GM21515 (cell line): ENCODE results near the gene STK36.
"Not testable (repeated sequence)": the region's sequence is repeated elsewhere in the genome, so short reads cannot be mapped to it uniquely, and the experiment has no call there.

ENCODE experiments used
- ATAC-seq: cut with Tn5 transposase; IDR thresholded peaks from one replicate; pipeline ENCODE4 v1.9.1; 2021; ENCODE audit not compliant: unreplicated experiment

The STK36 gene

DNA sequence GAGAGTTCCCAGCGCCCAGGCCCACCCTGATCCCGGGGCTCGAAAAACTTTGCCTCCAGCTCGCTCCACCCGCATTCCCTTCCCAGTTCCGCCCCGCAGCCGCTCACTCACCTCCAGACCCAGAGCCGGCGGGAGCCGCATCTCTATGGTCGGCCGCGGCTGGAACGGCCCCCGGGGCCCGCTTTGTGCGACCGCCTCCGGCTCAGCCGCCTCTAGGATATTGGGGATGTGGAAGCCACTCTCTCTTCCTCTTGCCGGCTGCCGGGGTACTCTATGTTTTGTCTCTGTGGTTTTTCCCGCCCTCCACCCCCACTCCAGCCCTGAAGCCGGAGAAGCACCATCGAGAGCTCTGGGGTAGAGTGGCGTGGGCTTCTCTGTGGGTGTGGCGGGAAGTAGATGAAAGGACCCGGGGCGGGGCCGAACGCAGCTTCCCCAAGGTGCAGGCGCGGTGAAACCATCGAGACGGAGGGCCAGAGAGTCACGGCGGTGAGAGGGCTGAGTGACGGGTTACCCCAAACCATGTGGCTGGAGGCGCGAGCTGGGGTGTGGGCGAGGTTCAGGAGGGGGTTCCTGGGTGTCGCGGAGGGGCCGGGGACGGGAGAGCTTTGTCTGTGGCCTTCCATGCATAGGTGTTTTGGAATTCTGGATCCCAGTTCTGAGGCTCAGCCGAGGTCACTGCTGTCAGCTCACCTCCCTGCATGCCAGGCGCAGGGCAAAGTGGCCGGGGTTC lies 12.5 kb upstream of the STK36 start, which contains the start of the genes BCS1L and ZNF142:
TSS of gene BCS1L (plus strand) at position 426 of the 730 bp plus-strand sequence. CDS start 1,305 bp downstream, outside the sequence.
TSS of gene ZNF142 (minus strand) at position 366 of the 730 bp plus-strand sequence. CDS start 3,194 bp downstream, outside the sequence.
- peak; percentile 91 for ATAC-seq

DNA sequence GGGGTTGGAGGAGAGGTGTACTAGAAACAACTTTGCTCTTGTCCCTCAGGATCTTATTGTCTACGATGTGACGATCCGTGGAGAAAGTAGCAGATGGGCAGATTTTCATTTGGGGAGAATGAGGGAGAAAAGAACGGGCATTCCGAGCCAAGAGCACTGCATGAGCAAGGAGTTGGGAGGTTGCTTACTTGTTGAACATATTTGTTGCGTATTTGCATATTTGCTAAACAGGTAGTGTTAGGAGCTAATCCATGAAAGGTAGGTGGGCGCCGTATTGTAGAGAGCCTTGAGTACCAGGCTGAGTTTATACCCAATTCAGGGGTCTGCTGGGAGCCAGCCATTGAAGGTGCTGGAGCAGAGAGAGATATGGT lies 11.9 kb upstream of the STK36 start:
- ATAC-seq: no peak

DNA sequence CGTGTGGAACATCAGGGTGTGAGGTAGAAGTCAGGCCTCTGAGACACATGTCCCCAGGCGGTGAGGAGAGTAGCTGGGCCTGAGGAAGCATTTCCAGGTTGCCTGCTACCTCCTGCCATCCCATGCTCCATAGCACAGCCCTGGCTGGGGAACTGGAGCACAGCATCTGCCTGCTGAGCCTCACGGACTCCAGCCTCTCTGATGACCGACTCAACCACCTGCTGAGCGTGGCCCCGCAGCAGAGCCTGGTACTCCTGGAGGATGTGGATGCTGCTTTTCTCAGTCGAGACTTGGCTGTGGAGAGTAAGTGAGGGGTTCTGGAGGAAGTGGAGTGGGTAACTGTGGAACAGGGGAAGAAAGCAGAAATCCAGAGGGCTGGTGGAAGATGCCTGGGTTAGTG lies 9.5 kb upstream of the STK36 start:
- ATAC-seq: no peak

DNA sequence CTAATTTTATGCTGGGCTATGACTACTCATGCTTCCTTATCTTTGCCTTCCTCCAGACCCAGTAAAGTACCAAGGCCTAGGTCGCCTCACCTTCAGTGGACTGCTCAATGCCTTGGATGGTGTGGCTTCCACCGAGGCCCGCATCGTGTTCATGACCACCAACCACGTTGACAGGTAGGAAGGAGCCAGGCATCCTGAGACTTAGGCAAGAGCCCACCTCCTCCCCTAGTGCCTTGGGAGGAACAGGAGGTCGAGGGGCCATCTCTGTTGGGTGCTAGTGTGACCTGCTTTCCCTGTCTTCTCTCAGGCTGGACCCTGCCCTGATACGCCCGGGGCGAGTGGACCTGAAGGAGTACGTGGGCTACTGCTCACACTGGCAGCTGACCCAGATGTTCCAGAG lies 9.1 kb upstream of the STK36 start:
- no peak for ATAC-seq

DNA sequence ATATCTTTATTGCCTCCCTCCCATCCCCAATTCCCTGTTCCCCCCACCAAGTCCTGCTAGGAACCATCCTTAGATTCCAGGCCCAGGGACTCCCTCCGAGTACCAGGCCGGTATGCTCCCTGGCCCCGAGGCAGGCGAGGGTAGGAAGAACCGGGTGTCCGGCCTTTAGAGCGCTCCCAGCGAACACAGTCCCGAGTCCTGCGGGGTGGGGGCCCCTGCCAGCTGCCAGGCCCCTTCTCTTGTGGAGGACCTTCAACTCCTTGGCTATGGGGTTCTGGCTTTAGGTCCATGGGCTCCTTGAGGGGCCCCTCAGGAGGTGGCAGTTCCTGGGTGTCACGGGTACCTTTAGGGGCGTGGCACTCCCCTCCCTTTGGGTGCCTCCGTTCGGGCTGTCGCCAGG lies 8.0 kb upstream of the STK36 start:
- ATAC-seq: no peak

DNA sequence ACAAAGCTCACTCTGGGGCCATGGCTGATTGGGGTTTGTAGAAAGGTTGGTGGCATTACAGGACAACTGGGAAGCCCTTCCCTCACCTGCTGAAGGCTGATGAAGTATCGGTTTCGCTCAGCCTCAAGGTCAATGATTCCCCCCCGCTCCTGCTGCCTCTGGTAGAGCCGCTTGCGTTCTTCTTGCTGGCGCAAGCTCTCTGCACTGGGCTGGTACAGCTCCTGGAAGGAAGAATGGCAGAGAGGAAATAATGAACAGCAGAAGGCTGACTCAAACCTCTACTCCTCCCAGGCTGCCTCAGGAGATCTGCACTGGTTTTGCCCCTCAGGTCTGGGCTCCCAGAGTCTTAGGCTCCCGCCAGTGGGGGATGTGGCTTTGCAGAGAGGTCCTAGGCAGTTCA lies 7.2 kb upstream of the STK36 start:
- ATAC-seq: no peak

DNA sequence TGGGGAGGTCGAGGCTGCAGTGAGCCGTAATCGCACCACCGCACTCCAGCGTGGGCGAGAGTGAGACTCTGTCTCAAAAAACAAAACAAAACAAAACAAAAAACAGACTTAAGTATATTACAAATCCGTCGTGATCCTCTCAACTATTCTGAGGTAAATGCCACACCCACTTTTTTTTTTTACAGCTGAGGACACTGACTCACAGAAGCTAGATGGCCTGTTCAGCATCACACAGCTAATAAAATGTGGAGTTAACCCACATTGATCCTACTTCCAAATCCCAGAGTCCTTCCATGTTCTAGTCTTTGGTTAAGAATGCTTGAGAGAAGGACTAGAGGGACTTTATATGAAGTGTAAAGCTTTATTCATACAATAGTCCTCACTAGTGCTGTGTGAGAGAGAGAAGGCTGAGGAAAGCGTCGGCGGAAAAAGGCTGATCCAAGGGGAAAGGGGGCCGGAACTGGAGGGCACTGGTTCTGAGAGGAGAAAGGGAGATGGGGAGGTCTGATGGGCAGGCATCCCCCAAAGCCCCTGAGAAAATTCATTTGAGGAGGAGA lies 711 bp upstream of the STK36 start:
- ATAC-seq: peak; percentile 2

DNA sequence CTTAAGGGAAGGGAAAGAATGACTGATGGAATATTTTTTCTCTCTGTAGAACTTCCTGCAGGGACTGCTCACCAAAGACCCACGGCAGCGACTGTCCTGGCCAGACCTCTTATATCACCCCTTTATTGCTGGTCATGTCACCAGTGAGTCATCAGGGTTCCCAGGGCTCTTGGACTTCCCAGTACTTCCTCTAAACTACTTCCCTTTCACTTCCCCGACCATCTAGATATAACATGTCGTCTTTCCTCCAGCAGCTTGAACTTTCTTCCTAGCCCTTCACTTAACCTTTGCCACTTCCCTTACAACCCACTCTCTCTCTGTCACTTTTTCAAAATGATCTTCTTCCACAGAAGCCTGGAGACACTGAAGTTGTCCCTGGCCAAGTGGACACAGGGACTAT lies 7.2 kb downstream of the STK36 start:
- no peak for ATAC-seq

DNA sequence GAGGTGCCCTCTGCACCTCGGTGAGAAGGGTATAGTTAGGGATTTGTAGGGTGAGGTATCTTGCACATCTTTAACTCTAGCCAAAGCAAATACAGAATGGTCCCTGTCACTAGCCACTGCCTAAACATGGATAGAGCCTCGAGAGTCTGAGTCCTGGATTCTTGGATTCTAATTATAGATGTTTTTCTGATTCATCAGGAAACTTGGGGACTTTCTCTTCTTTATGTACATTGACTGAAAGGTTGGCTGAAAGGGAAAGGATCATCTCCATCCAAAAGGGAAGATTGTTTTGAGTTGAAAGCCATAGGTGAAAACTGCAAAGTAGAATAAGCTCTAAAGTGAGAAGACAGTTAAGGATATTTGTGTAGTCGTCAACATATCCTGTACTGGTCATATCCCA lies 8.2 kb downstream of the STK36 start:
- ATAC-seq: no peak

DNA sequence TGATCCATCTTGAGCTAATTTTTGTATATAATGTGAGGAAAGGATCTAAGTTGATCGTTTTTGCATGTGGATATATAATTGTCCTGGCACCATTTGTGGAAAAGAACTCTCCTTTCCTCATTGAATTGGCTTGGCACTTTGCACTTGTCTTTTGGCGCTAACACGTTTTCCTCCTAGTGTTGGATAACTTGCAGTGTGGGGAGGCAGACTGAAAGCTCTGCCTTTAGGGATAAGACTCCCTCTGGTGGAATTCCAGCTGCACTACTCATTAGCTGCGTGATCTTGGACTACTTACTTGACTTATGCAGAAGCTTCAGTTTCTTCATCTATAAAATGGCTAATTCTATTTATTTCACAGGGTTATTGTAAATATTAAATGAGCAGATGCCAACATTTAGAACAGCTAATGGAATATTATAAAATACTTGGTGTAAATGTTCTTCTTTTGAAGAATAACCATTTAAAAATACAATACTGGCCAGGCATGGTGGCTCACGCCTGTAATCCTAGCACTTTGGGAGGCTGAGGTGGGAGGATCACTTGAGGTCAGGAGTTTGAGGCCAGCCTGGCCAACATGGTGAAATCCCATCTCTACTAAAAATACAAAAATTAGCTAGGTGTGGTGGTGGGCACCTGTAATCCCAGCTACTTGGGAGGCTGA lies 15.6 kb downstream of the STK36 start:
- ATAC-seq: not testable (repeated sequence)

DNA sequence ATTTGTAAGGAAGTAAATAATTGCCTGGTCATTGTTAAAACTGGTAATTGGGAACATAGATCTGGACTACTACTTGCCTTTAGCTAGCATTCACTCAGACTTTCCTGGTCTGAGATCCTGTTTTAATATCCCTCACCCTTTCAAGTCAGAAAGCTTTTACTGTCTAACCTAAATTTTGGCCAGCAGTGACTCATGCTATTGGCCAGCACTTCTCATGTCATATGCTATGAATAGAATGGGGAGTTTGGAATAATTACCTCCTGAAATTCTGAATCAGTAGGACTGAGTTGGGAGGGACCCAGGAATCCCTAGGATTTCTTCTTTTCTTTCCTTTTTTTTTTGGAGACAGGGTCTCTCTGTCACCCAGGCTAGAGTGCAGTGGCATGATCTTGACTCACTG lies 19.3 kb downstream of the STK36 start:
- ATAC-seq: no peak

DNA sequence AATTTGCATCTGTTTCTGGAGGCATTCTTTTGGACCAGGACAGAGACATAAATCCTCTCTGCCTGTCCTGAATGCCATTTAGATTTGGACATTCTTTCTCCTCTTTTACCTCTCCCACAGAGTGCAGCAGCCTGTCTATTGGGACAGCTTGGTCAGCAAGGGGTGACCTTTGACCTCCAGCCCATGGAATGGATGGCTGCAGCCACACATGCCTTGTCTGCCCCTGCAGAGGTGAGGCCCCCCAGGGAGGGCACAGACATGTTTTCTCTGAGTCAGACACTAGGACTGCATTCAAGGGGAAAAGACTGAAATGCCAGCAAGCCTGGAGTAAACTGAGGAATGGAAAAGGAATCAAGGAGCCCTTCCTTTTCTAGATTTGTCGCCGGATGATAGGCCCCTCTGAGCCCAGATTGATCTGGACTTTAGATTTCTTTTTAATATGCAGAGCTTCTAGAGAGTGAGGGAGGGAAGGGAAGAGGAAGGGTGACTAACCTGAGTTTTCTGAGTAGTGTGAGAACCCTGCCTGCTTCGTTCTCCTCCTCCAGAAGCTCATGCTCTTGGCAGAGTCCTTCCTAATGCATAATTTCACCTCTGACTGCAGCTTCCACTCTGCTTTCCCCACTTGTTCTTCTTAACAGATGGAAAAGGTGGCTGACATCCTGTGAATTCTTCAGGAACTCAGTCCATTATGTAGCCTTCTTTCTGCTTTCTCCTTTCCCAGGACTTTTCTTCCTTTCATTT lies 22.7 kb downstream of the STK36 start:
- ATAC-seq: no peak

DNA sequence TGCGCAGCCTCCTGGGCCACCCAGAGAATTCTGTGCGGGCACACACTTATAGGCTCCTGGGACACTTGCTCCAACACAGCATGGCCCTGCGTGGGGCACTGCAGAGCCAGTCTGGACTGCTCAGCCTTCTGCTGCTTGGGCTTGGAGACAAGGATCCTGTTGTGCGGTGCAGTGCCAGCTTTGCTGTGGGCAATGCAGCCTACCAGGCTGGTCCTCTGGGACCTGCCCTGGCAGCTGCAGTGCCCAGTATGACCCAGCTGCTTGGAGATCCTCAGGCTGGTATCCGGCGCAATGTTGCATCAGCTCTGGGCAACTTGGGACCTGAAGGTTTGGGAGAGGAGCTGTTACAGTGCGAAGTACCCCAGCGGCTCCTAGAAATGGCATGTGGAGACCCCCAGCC lies 27.0 kb downstream of the STK36 start:
- no peak for ATAC-seq

DNA sequence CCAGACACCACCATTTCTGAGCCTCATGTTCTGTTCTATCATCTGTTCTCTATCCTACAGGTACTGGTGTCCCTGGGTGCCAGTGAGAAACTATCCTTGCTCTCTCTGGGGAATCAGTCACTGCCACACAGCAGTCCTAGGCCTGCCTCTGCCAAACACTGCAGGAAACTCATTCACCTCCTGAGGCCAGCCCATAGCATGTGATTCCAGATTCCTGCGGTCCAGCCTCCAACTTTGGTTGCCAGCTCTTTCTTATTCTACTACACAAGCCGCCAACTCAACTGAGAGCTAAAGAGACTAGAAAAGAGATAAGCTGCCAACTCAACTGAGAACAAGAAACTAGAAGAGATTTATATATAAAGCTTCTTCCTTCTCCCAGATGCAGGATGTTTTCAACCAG lies 29.9 kb downstream of the STK36 start:
- no peak for ATAC-seq

DNA sequence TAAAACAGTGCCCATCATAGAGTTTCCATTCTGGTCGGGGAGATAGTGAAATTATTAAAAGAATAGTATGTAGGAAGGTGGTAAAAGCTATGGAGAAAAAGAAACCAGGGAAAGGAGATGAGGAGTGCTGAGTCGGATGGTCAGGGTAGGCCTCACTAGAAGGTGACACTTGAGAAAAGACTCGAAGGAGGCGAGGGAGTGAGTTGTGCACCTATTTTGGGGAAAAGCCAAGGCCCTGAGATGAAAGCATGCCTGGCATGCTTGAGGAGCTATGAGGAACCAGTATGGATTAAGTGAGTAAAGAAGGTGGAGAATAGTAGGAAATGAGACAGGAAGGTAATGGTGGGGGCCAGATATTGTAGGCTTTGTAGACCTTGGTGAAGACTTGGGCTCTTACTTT lies 31.5 kb downstream of the STK36 start:
- ATAC-seq: no peak

DNA sequence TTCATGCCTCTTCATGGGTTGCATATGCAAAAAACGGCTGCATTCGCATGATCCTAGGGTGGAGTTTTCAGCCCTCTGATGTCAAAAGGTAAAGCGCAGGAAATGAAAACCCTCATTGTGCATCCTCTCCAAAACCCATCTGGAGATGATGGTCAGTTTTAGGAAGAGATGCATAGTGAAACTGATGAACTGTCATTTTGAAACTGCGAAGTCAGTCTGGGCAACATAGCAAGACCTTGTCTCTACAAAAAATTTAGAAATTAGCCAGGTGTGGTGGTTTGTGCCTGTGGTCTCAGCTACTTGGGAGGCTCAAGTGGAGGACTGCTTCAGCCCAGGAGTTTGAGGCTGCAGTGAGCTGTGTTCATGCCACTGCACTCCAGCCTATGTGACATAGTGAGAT lies 36.2 kb downstream of the STK36 start:
- ATAC-seq: peak; percentile 34

DNA sequence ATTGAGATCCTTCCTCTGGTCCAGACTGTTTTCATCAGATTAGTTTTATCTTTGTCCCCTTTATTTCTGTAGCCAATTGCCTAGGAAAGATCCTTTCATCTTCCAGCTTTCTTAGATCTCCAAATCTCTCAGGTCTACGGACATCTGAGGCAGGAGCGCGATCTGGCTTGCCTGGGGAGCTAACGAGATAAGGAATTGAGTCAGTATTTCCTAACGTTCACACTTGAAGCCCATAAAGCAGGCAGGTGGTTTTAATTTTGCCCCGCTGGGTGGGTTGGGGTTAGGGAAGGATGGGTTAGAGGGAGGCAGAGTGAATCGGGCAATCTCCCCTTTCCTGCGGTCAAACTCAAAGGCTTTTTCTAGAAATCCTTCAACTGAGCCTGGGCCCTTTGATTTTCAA lies 38.0 kb downstream of the STK36 start:
- no peak for ATAC-seq

DNA sequence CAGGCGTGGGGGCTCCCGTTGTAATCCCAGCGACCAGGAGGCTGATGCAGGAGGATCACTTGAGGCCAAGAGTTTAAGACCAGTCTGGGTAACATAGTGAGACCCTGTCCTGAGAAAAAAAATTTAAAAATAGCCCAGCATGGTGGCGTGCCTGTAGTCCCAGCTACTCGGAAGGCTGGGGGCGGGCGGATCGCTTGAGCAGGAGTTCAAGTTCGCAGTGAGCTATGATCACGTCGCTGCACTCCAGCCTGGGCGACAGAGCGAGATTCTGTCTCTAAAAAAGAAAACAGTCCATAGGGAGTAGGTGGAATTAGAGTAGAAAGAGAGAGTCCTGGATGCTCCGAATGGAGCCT lies 38.4 kb downstream of the STK36 start:
- no peak for ATAC-seq

DNA sequence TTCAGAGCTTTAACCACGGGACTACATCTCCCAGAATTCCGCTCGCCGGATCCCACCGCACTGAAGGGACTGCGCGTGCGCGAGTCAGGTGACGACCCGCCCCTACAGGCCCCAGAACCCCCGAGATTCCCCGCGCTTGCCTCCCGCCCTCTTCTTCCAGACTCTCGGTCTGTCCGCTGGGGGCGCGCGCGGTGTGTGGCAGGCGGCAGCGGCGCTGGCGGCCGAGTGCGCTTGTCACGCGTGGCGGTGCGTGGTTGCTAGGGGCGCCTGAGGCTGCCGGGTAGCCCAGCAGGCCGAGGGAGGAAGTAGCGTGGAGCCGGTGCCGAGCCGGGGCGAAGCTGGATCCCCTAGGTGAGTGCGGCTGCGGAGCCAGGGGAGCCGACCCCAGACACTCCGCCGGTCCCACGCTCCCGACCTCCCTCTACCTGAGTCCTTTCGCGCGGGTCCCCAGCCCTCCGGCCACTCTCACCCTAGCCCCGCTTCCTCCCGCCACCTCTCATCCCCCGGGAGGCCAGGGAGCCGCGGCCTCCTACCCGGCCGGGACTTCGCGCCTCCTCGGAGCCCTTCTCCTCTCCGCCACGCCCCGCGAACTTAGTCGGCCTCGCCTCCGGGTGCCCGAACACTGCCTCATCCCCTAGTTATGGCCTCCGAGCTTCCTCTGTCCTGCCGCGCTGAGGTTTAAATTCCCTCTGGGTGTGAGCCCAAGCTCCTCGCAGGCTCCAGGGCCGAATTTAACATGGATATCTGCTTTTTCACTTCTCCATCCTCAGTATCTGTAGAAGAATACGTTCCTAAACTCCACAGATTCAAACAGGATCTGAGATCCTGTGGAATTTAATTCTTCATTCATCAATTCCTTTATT lies 39.0 kb downstream of the STK36 start, which contains the start of gene TTLL4:
TSS of gene TTLL4 (plus strand) at position 149 of the 863 bp plus-strand sequence. CDS start 26,842 bp downstream, outside the sequence.
- ATAC-seq: peak; percentile 91

DNA sequence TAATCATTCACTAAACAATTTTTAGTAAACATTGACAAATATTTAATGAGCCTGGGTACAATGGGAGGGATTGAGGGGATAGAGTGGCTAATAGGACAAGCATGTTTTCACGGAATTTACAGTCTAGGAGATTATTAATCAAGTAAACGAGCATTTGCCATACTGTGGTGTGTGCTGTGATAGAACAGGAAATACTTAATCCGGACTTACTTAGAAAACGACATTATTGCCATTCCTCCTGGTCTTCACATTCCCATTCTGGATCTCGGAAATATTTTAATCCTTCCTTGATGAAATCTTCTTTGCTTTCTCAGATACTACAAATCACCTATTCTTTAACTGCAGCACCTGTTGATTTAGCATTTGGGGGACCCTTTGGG lies 39.7 kb downstream of the STK36 start:
- no peak for ATAC-seq

DNA sequence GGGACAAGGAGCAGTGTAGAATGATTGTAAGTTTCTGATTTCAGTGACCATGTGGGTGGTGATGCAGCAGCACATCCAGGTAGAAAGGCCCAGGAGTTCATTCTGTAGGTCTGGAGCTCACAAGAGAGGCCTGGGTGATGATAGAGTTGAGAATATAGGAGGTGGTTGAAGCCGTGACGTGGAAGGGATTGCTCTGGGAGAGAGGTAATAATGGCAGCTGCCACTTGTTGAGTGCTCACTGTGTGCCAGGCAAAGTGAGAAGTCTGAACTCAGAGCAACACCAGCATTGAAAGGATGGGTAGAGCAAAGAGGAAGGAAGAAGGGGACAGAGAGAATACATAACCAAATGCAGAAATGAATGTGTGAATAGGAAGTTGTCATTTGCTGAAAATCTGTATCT lies 42.0 kb downstream of the STK36 start:
- ATAC-seq: no peak
